COR-L47 (cell line): ENCODE results near the gene TSPAN32.

ENCODE experiments used
- DNase-seq: peaks from one replicate; lab custom pipeline; 2025; lab: John Stamatoyannopoulos, UW

Gene TSPAN32

GRCh38 chr11:2289350-2289749 is 12.5 kb upstream of the TSPAN32 start:
- DNase-seq: no peak

GRCh38 chr11:2289859-2290258 is 12.0 kb upstream of the TSPAN32 start:
- no peak for DNase-seq

GRCh38 chr11:2290351-2290841 is 11.4 kb upstream of the TSPAN32 start:
- peak; percentile 96 for DNase-seq

DNA sequence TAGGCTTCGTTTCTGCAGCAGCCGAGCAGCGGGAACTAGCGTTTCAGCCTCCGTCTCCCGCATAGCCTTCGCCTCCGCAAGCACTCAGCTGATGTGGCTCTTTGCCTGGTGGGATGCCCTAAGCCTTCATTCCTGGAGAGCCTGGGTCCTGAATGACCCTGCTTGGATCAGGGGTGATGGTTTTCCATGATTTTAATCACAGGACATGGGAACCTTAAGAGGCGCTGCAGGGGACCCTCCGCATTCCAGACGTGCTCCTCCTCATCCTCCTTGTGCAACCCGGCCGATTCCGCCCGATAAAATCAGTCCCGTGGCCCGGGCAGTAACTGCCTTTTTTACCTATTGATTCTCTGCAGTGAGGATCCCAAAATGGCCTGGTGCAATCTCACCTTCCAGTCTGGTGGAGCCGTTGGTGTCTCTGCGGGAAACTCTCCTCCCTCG is 8.3 kb upstream of the TSPAN32 start:
- DNase-seq: no peak

DNA sequence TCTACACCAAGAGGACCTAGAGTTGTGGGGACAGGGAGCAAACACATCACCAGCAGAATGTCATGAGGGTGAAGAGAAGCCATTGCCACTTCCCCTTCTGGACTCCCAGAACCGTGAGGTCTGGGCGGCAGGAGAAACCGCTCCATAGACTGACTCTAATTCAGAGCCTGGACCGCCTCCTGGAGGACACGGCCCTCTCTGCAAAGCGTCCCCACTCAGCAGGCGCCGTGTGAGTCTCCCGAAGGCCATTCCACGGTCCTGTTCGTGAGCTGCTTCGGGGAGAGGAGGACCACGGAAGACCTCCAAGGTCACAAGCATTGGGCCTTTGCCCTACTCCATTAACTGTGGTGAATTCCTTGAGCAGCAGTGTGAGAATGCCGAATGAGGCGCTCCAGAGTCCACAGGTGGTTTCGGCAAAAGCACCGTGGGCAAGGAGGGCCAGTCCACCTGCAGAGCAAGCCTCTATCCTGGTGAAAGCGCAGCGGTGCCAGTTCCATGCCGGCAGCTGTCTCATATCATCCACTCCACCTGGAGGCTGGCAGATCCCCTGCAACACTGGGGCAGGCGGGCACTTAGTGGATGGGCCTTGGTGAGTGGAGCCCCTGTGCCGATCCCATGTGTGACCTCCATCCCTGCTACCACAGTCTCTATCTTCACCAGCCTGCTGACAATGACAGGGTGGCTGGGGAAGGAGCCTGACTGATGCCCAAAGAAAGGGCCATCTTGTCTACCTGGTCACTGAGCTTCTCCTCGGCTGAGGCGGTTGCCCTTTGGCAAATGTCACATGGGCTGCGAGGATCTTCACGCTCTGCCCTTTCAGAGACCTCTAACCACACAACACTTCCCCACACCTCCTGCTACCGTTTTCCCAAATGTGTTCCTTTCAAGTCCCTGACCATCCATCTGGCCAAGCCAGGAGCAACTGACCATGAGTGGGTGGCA is 7.6 kb upstream of the TSPAN32 start:
- no peak for DNase-seq

GRCh38 chr11:2294926-2295290 is 6.9 kb upstream of the TSPAN32 start:
- DNase-seq: no peak

DNA sequence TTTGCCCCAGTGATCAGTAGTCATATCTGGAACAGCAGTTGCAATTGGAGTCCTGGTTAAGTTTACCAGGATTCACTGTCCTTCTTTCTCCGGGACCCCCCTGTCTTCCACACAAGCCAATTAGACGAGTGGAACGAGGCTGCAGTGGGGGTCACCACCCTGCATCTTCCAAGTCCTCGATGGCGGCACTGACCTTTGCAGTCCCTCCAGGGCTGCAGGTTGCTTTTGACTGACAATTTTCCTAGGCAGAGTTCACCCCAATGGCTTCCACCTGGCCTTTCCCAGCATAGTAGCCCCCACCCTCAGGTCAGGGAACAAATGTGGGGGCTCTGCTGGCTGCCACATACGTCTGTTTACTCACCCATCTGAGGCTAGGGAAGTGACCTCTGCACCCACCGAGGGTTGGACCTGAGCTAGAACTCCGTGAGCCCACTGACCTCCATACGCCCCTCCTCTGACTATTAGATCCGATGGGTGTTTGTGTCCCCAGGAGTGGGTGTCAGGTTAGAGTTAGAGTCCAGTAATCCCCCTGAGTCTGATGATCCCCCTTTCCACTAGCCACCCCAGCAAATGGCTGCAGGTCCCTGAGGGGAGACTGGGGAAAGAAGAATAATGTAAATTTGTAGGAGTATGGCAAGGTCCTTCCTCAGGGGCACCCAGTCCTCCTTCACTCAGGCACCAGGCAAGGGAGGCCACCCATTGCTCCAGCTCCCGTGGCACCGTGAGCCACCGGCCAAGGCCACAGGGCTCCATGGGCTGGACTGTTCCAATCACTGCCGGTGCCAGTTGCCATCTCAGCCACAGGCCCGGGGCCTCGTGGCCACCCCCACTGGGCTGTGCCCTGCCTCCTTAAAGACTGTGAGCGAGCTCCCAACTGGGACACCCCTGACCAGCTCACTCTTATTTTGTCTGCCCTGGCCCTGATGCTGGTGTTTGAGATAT is 5.6 kb upstream of the TSPAN32 start:
- DNase-seq: no peak

GRCh38 chr11:2296913-2297622 is 4.7 kb upstream of the TSPAN32 start:
- no peak for DNase-seq

GRCh38 chr11:2297623-2298030 is 4.2 kb upstream of the TSPAN32 start:
- DNase-seq: no peak

DNA sequence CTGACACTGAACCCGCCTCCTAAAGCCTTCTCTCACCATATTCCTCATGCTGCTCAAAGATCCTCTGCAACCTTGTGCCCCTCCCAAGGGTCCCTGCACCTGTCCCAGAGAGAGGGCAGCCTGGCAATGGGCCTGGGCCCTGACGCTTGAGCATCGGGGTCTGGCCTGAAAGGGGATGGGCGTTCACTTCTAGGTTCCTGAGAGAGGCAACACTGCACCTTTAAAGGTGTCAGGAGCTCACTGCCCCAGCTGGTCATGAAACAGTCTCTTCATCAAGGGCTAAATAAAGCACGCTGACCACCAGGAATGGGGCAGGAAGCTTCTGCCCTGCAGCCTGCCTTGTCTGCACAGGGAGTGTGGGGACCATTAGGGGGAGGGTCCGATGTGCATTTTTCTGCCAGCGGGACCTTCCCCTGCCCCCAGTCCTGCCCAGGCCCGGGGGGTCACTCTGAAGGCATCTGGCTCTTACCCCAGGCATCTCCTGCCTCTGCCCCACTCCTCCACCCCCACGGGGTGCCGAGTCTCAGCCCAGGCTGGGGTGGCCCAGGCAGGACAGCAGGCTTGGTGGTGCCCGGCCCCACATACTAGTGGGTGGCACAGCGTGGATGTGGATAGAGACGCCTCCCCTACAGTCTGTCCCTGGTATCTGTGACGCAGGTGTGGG is 3.5 kb upstream of the TSPAN32 start:
- DNase-seq: no peak

GRCh38 chr11:2298795-2299761 is 2.7 kb upstream of the TSPAN32 start:
- peak; percentile 92 for DNase-seq

GRCh38 chr11:2299773-2300172 is 2.0 kb upstream of the TSPAN32 start:
- DNase-seq: no peak

- DNase-seq: no peak
These were observed 1.4 kb upstream of the TSPAN32 start for GRCh38 chr11:2300290-2300935.

DNA sequence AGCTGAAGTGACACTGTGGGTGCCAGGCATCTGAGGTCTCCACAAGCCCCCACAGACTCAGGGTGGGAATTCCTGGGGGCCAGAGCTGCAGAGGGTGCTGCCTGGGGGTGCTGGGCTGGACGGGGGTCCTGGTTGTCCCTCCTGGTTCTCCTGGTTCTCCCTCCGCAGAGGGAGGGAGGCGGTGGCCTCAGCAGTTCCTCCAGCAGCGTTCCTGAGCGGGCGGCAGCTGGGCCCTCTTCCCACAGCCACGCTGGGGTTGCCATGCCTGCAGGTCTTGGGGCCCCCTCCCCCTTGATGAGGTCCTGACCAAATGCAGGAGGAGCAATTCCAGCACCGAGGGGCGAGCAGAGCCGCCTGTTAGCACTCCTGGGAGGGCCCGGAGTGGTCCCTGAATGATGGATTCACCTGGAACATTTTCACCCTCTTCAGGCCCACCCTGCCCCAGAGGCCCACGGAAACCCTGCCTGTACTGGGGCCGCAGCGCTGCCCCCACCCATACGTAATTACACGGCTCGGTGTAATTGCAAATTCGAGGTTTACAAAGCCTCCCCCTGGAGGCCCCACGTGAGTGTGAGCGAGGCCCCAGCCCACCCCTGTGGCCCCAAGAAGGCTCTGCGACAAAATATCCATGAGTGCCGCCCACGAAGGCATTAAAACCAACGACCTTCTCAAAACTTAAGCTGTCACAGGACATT is 730 bp upstream of the TSPAN32 start:
- no peak for DNase-seq

DNA sequence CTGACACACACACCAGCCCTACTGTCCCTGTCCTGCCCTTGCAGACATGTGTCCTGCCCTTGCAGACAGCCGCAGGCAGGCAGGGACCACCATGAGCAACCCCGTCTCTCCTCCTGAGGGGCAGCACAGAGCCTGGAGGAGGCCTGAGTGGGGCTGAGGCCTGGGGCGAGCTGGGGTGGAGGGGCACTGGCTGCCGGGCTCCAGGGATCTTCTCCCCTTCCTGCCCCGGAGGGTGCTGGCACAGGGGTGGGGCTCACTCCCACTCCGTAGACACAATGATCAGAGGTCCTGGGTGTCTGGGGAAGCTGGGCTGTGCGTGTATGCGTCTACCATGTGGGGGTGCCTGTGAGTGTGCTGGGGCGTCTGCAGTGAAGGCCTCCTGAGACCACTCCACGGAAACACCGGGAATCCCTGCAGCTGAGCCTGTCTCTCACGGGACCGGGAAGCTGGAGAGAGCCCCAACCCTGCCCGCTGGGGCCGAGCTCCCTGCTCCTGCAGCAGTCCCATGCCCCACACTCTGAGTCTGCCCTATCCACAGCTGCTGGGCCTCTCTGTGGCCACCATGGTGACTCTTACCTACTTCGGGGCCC is 588 bp downstream of the TSPAN32 start:
- DNase-seq: no peak

- no peak for DNase-seq
These were observed 1.2 kb downstream of the TSPAN32 start for GRCh38 chr11:2302896-2303626.

GRCh38 chr11:2303627-2304505 is 2.1 kb downstream of the TSPAN32 start:
- DNase-seq: no peak
